Right lobe of liver (tissue), 6 donors: ENCODE results near the gene IFNE. TPM values are rescaled to one million over a fixed set of nuclear protein-coding genes. Genes with fewer than 3 reads are reported as not detected.

Source experiments
- ATAC-seq, 4 donors: fragments of 200-7000 bp; cut with Tn5 transposase; one replicate each; pipeline ENCODE4 v1.9.1; 2020; ENCODE audit warnings: mild to moderate bottlenecking in 4 of 4, moderate library complexity in 4 of 4
- DNase-seq, 3 donors: peaks; one replicate each; pipeline ENCODE4 v3.0.0-alpha.2; 2020
- H3K27ac ChIP-seq, 3 donors: fragments of 200-600 bp; one replicate each; pipeline ENCODE4 v1.8.0; 2022
- H3K27me3 ChIP-seq, 2 donors: fragments of 200-600 bp; one replicate each; pipeline ENCODE4 v1.8.0; 2022
- H3K36me3 ChIP-seq, 4 donors: fragments of 200-600 bp; sonication (generic) in 1 of 4; one replicate each; pipeline versions ENCODE4 v1.5.1 to v1.8.0; 2017 to 2022; ENCODE audit warnings: control low read depth in 1 of 4
- H3K4me1 ChIP-seq, 4 donors: fragments of 200-600 bp; sonication (generic) in 1 of 4; one replicate each; pipeline versions ENCODE4 v1.5.1 to v1.8.0; 2017 to 2022; ENCODE audit warnings: control low read depth in 1 of 4
- H3K4me3 ChIP-seq, 3 donors: fragments of 200-600 bp; one replicate each; pipeline ENCODE4 v1.8.0; 2022
- H3K9me3 ChIP-seq, 4 donors: fragments of 200-600 bp; sonication (generic) in 1 of 4; one replicate each; pipeline versions ENCODE4 v1.5.1 to v1.8.0; 2017 to 2022; ENCODE audit warnings: control low read depth in 1 of 4
- CTCF ChIP-seq, 4 donors: fragments of 200-600 bp in 3 of 4; fragments of 450-650 bp in 1 of 4; IDR thresholded peaks; one replicate each; pipeline versions ENCODE4 v1.5.1 to v1.8.0; 2016 to 2022; ENCODE audit warnings: antibody characterized with exemption in 4 of 4, mild to moderate bottlenecking in 2 of 4
- POLR2A ChIP-seq: fragments of 450-650 bp; IDR thresholded peaks from one replicate; pipeline ENCODE4 v1.6.1; 2017; ENCODE audit warnings: antibody characterized with exemption, mild to moderate bottlenecking
- WGBS: methylation state at CpG from one replicate; pipeline ENCODE4 v1.1.6; 2018; ENCODE audit warnings: low coverage, low lambda C conversion rate; ENCODE audit not compliant: insufficient coverage; ENCODE audit errors: missing lambda C conversion rate; 5-methylcytosine and 5-hydroxymethylcytosine counted together
- intact Hi-C, 2 donors: fragments of 100-400 bp; cut with DNase I; formaldehyde crosslinking; loops; one replicate each; pipeline versions ENCODE4 v1.11.2 to v1.14.1; 2022
- total RNA-seq, 6 experiments: library from RNA; depleted of rRNA in 2 of 6; stranded (reverse); fragments of >200 nt in 2 of 6; fragmentation: NEBNext Ultra II Directional in 3 of 6; extraction: Animal tissue kit (Norgen Biotek cat#: 25700) in 3 of 6; gene quantifications; one replicate each; pipeline versions ENCODE4 v1.1.0 to v1.2.4, GENCODE V29; 2016 to 2023
- donor health status: DM: no; HTN: yes; CAD: no.
- donor health status: DM: no; HTN: no; CAD: no.
- donor health status: DM: no; HTN: no; CAD: no.
- donor health status: DM: no; HTN: yes; CAD: no.
- donor health status: DM: no; HTN: yes; CAD: no.

The IFNE gene
- total RNA-seq, 6 experiments from 2014 or later: not detected

GRCh38 chr9:21510806-21511205, 28.7 kb upstream of the IFNE start:
- 32% methylated on average over 1 of the region's 1 CpG for WGBS
- DNase-seq (no peak), ATAC-seq (no peak)
- Histone ChIP-seq H3K4me1 (no peaks in the 10 kb centered on the region), H3K9me3 (no peaks in the 10 kb centered on the region), H3K27me3 (no peaks in the 10 kb centered on the region), H3K36me3 (no peaks in the 10 kb centered on the region), H3K4me3 (no peak overlapping the region), H3K27ac (no peak overlapping the region)
- intact Hi-C loops: no loop called here
- TF ChIP-seq POLR2A (no peak), CTCF (IDR thresholded peaks at IDR 0.05) (no peak)

- H3K36me3 ChIP-seq: no peaks in the 10 kb centered on the region
- no peak overlapping the region for H3K4me3 ChIP-seq
- DNase-seq: no peak
- H3K9me3 ChIP-seq: no peaks in the 10 kb centered on the region
- H3K27me3 ChIP-seq: no peaks in the 10 kb centered on the region
- ATAC-seq: no peak
- no peak for TF ChIP-seq CTCF (IDR thresholded peaks at IDR 0.05)
- no peak for TF ChIP-seq POLR2A
- no peak overlapping the region for H3K27ac ChIP-seq
- WGBS: 40% methylated on average over 3 of the region's 3 CpGs
- intact Hi-C loops: no loop called here
- no peaks in the 10 kb centered on the region for H3K4me1 ChIP-seq
Observed at GRCh38 chr9:21507483-21507790, 25.3 kb upstream of the IFNE start.

GRCh38 chr9:21506626-21507482, 24.7 kb upstream of the IFNE start:
- DNase-seq (no peak), ATAC-seq (no peak)
- 23% methylated on average over 4 of the region's 4 CpGs for WGBS
- Histone ChIP-seq H3K9me3 (no peaks in the 10 kb centered on the region), H3K27ac (no peak overlapping the region), H3K36me3 (no peaks in the 10 kb centered on the region), H3K4me3 (no peak overlapping the region), H3K4me1 (no peaks in the 10 kb centered on the region), H3K27me3 (no peaks in the 10 kb centered on the region)
- no peak for TF ChIP-seq CTCF (IDR thresholded peaks at IDR 0.05)
- no peak for TF ChIP-seq POLR2A
- intact Hi-C loops: no loop called here

- no peaks in the 10 kb centered on the region for H3K4me1 ChIP-seq
- no peak overlapping the region for H3K4me3 ChIP-seq
- H3K27me3 ChIP-seq: no peaks in the 10 kb centered on the region
- no peak for TF ChIP-seq CTCF (IDR thresholded peaks at IDR 0.05)
- no peak for TF ChIP-seq POLR2A
- ATAC-seq: no peak
- no peaks in the 10 kb centered on the region for H3K36me3 ChIP-seq
- intact Hi-C loops: no loop called here
- DNase-seq: no peak
- no peaks in the 10 kb centered on the region for H3K9me3 ChIP-seq
- WGBS: 50% methylated on average over 10 of the region's 10 CpGs
- H3K27ac ChIP-seq: no peak overlapping the region
Observed at GRCh38 chr9:21505425-21506179, 23.5 kb upstream of the IFNE start.
